Kidney glomerular epithelial cell (primary cell): ENCODE data around the gene MACROD2.
A peak's percentile ranks its signal among the peaks of the same experiment; 100 is the strongest.

ENCODE experiments used
- DNase-seq: peaks from one replicate; lab custom pipeline; 2025; lab: John Stamatoyannopoulos, UW

Gene MACROD2

DNA sequence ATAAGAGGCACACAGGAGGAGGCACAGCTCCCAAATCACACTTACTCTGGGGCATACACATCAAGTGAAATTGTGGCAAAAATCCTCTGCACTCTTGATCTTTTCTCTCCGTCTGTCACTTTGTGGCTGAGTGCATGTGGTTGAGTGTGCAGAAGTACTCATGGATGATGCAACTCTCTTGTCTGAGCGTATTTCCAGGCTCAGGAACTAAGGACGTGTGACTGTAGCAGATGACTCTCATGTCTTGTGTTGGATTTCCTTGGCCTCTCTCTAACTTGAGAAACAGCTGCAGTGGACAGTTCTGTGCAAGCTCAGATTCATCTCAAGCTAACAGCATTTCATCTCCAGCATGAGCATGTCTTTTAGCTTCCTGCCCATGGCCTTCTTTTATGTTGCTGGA, 587.5 kb downstream of the MACROD2 start:
- no peak for DNase-seq

DNA sequence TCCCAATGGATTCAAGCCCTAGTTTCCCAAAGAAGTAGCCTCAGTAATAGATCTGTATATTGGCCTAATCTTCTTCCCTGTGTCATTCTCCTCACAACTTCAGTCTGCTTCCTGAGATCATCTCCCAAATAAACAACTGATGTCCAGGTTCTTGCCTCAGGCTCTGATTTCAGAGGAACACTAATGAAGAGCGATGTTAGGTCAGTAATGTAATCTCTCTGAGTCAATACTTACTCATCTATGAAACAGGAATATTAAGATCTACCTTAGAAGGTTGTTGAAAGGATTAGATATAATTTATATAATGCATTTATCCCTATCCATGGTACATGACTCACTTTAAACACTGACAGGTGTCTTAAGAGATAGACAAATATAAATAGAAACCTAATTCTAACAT, 588.1 kb downstream of the MACROD2 start:
- no peak for DNase-seq

DNA sequence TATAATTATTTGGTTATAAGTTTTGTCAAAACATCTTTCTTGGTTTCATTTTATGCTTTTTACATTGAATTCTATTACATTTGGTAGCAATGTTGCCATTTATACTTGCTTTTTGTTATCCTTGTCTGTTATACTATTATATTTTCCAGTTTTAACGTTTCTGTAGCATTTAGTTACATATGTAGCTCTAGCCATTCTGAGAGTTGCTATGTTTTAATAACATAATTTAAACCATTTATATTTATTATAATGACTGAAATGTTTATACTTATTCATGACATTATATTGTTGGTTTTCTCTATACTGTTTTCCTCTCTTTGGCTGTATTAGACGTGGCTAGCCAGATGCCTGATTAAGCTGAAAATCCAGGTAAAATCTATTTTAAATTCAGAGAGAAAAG, 594.1 kb downstream of the MACROD2 start:
- no peak for DNase-seq

DNA sequence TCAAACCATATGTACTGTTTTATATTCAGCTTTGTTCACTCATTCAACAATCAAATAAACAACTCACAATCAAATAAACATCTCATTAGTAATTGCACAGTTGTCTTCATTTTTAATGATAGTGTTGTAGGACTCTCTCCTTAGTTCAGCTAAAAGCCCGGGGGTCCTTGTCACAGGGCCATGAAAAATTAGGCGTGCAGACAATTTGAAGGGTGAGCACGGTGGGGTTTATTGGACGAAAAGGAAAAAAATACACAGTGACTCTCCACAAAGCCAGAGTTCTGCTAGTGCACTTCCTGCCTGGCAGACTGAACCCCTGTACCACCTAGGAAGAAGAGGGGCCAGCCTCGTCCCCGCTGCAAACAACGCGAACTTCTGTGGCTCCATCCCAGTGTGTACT, 599.7 kb downstream of the MACROD2 start:
- DNase-seq: no peak

DNA sequence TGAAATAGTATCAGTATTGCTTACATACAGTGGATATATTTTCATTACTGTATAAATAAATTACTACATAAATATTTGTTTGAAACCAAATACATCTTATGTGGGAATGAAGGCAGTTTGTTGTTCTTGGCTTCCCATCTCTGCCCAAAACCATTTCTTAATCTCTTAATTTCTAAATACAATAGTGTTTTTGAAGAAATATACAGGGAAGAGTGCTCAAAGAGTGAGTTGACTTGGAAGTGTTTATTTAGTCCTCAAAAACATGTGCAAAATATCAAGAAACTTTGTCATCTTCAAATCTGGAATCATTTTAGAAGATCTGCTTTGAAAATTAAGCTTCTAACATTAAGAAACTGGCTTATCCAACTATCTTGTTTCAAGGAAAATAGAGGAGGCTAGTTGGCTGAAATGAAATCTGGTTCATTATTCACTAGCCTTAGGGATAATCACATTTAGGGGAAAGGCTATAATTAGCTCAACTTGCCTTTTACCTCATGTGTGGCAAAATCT, 601.9 kb downstream of the MACROD2 start:
- no peak for DNase-seq

DNA sequence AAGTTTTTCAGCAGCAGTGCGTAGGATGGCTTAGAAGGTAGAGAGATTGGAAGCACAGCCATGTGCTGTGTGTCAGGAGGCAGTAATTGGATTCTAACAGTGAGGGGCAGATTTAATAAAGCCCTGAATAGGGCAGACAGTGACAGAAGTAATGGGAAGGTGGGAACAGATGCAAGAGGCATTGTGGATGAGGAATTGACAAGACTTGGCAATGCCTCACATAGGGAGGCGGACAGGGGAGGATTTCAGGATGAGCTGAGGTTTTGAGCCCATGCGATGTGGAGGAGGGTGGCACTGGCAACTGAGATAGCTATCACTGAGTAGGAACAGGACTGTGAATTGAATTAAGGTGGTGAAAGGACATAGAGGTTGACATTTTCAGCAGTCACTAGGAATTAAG, 604.3 kb downstream of the MACROD2 start:
- no peak for DNase-seq

DNA sequence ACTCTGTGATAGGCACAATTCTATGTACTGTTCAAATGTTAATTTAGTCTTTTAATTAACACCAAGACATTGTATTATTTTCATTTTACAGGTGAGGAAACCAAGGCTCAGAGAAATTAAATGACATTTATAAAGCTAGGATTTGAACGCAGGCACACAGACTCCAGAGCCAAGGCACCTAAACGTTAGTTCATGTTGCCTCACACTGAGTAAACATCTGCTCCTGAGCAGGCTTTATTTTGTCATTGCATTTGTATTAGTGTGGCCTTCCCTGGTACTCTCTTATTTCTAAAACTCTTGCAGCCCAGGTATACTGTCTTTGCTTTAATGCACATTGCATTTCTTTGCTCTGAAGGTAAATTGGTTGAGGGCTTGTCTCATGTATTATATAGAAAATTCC, 605.2 kb downstream of the MACROD2 start:
- DNase-seq: no peak

DNA sequence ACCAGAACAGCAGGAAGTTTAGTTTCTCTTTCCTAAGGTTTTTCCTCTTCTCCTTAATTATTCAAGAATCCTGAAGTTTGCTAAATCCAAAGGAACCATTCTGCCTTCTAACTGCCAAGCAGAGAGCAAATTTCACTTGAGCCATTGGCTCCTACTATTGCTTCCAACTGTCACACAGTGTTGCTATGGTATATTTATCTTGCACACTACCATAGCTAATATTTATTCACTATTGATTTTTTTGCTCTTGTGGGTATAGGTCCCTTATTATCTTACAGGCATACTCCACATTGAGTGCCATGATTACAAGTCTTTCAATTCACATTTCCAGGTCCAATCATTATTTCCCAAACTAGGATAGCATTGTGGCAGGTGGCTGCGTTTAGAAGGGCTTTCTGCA, 608.8 kb downstream of the MACROD2 start:
- DNase-seq: no peak

DNA sequence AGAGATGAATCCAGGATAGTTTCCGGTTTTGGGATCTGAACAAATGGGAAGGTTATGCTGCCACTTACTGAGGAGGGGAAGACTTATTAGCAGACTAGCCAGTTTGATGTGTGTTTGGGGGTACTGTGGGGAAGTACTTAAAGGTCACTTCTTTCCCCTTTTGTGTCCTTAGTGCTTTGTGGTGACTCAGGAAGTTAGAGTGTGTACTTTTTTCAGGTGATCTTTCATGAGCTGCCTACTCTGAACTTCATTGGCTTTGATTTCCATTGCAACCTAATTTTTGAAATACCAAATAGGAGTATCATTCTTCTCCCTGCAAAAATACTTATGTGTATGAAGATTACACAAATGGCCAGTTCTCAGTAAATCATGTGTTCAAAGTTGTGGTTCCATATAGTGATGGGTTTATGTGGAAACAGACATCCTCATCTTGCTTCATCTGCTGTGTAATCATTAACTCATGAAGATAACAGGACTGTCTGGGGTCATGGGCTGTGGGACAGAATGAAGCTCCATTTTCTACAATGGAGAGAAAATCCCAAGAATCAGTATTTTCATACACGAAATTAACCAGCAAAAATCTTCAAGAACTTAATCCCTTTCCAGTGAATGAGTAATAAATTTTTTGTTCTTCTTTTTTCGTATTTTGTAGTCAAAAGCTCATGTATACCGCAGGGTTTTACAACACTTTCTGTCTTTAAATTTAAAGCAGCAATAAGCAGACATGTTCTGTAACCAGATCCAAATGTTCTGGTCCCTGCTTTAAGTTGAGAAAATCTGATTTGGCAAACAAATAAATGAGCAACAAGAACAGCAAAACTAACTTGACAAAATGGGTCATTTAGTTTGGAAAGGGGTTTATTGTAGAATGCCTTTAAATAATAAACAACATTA, 614.3 kb downstream of the MACROD2 start:
- DNase-seq: peak; percentile 45

DNA sequence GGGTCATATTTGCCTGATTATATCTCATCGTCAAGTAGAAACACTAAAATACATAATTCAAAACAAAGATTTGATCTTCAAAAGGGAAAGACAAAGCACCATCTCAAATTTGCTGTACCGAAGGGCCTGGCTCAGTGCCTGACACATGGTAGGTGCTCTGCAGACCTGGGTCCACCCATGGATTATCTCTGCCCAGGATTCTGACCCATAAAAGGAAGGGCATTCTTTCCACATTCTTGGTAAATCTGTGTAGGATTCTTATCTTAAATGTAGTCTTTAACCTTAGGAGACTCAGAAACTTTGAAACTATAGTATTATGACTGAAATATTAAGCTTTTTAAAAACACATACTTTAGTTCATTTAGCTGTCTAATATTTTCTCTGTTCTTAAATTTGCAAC, 616.2 kb downstream of the MACROD2 start:
- DNase-seq: no peak

DNA sequence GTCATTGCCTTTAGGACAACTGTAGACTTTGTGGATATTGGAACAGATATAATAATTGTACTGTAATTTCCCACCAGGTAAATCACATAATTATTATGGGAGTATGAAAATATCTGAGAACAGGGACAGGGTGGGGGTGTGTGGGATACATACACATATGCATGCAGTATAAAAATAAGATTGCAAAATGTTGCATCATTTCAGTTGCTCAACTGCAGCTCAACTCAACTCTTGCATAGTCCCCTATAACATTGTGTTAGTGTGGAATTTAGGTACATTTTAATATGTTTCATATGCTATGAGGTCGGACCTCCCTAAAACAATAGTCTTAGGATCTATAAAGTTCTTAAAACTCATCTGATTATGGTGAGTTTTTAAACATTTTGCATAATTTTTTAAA, 617.1 kb downstream of the MACROD2 start:
- no peak for DNase-seq

DNA sequence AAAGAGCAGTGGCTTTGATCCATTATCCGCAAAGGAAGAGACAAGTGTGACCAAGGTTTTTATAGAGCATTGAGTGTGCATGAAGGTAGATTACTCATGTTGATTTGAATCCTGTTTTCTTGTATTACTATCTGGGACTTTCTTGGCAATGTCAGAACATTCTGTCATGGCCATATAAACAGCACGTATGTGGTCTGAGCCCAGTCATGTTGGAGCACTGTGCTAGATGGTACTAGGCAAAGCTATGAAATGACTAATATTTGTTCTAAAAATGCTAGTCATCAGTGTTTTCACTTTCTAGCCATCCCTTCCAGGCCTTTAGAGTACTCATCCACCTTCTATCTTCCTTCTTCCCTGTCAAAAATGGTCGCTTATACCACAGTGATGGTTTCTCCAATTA, 620.7 kb downstream of the MACROD2 start:
- no peak for DNase-seq

DNA sequence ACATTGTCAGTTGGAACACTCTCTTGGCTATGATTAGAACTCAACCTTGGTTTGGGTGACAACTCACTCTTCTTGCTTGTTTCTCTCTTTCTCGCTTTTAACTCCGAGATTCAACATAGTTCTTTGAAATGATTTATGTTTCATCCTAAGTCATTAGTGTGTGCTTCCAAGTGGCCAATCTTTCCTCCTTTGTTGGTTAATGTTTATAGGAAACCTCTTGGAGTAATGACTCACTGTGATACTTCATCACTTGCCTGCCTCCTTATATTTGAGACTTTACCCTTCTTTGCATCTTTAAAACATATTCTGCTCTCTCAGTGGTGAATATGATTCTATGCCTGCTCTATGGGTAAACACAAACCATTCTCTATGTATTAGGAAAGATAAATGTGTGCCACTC, 621.8 kb downstream of the MACROD2 start:
- DNase-seq: peak; percentile 91

DNA sequence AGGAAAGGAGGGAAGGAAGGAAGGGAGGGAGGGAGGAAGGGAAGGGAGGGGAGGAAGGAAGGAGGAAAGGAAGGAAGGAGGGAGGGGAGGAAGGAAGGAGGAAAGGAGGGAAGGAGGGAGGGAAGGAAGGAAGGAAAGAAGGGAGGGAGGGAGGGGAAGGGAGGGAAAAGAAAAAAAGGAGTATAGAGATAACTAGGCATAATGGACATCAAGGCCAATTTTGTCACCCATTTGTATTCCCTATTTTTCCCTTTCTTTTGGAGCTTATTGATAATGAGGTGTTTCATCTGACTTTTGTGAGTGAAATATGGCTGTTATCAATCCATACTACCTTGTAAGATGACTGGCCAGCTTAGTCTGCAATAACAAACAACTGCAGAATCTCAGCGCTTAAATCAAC, 624.1 kb downstream of the MACROD2 start:
- no peak for DNase-seq

DNA sequence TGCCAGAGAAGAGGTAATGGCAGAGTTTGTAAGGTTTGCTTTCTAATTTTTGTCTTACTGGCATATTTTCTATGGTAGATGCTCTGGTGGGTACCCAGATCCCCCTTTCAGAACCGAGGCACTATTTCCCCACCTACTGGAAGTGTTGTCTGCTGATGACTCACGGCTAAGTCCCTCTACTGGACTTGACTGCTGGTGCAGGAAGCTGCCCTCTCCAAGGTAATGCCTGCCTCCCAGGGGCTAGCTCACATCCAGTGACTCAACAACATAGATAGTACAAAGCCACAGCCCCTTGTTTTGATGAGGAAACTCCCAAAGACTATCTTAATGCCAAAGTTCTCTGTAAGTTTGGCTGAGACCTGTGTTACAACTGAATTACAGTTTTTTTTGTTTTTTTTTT, 627.5 kb downstream of the MACROD2 start:
- DNase-seq: peak; percentile 59

DNA sequence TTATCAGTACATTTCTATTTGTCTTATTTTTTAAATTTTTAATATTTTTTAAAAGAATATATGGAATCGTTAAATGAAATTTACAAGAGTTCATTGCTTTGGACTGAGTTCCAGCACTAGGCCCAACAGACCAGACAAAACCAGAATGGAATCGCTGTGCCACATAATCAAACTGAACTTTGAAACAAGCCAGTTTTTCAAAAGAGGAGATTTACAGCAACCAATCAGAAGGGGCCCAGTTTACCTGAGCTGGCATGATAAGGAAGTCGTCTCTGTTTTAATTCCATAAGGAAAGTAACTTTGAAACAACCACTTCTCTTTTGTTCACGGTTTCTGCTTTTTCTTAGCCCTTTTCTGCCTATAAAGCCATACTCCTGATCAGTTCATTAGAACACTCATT, 635.7 kb downstream of the MACROD2 start:
- no peak for DNase-seq

DNA sequence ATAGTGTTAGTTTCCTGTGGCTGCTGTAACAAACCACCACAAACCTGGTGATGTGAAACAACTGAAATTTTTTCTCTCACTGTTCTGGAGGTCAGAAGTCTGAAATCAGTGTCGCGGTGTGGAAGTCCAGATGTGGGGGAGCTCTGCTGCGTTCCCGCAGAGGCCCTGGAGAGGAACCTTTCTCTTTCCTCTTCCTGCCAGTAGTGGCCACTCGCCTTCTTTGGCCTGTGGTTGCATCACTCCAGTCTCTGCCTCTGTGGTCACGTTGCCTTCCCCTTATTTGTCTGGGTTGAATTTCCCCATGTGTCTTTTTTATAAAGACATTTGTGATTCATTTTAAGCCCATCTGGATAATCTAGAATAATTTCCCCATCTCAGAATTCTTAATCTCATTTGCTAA, 637.6 kb downstream of the MACROD2 start:
- no peak for DNase-seq

DNA sequence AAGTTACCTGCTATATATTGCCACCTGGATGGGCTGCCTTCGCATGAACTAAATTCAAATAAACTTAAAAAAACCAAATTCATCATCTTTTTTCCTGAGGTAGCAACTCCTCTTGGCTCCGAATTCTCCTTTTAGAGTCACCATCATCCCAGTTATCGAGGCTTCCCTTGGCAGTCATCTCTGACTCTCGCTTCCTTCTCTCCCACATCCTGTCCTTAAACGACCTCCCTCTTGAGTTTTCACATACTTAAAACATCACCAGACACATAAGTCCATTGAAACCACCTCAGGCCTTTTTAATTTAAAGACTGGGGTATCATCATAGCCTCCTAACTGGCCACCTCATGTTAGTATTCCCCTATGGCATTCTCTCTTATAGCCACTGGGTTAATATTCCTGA, 638.2 kb downstream of the MACROD2 start:
- DNase-seq: no peak

DNA sequence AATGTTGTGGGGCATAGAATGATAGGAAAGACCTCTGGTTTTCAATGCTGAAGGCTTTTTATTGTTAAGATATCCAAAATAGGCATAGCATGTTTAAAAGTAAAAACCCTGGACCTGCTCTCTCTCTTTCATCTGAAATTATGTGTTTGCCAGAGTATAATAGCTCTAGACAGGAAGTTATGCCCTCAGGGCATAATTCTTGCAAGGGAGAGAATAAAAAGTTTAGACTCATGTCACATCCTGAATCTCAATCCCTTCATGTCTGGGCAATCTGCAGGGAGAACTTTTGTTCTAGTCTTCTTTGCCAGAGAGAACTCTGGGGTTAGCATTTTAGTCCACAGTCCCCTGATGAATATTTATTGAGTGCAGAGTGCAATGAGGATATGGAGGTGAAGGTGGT, 639.3 kb downstream of the MACROD2 start:
- no peak for DNase-seq

DNA sequence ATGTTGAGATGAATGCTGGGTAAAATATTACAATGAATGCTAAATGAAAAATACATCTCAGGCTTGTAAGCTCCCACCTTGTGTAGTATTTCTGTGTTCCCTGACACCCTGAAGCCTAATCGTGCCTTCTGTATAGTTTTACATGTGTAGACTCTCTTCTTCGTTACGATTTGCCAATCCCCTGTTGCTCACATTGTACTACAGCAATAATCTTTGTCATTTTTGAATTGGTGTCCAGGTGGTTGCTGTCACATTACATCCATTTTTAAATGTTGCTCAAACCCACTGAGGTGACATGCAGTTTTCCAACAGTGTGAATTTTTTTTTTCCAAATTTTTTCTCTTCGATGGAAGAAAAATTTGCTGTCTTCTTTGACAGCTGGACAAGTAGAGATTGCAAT, 642.1 kb downstream of the MACROD2 start:
- no peak for DNase-seq

DNA sequence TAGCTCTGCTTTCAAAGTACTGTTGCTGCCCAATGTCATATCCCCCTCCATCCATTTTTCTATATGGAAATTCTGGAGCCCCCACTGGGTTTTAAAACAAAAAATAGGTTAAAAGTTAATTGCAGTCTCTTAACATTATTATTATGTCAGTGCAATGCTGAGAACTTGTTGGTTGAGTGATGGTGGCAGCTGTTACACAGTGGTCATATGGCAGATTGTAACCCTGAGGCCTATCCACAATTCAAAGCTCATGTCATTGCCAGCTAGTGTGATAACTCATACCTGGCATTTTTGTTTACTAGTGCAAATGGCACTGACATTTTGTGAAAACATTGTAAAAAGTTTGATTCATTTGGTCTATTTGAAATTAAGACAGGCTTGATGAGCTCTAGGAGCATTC, 647.8 kb downstream of the MACROD2 start:
- no peak for DNase-seq

DNA sequence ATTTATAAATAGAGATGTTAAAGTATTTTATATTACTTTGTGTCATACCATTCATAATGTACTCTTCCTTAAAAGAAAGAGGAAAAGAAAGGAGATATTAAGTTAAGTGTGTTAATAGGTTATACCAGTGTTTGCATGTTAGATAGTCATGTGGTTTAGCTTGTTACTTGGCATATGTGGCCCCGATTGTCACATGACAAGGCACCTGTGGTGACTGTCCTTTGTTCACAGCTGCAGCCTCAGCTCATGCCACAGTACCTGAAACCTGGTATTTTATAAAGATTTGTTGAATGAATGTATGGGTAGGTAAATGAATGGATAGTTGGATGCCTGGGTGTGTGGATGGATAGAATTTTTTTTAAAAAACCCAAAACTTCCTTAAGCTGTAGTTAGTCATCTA, 648.2 kb downstream of the MACROD2 start:
- DNase-seq: no peak

DNA sequence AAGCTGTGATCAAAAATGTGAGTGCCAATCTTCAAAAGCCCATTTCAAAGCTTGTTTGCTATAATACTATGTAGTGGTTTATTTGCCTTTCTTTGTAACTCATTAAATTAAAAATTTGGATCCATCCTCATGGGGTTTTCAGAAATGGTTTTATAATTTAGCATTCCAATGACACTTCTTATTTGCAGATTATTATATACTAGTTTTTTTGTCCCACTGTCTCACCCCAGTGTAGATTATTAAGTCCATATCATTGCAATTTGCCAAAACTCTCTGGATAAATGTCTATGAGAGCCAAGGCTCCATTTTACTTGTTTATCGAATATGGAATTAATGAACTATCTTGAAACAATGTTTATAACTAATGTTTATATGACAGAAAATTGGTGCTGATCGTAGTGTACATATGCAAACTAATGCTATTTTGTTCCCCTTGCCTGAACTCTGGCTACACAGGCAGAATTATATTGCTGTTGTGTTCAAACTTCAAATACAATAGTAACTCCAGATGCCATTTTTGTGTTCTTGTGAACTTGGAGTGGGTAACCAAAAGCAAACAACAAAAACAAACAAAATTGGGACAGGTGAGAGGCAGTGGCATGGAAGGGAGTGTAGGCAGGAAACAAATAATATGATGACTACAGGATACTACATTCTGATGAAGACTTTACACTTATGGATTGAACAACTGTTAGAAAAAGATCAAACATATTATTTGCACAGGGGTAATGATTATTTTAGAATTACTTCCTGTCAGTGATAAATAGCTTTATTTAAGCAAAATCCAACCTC, 649.2 kb downstream of the MACROD2 start:
- no peak for DNase-seq
